ENCODE measurements around the gene SLC26A5.

GRCh38 chr7:103394566-103394965 is 51.4 kb downstream of the SLC26A5 start:
- no peak for TF ChIP-seq CTCF (IDR thresholded peaks at IDR 0.05; ENCODE audit: poor library complexity)
- no peak for TF ChIP-seq EZH2 (IDR thresholded peaks at IDR 0.05; ENCODE audit: borderline replicate concordance)
